GM23338 (cell line): Measurements from ENCODE around the gene RPL22. TPM values are rescaled to one million over a fixed set of nuclear protein-coding genes. Genes with fewer than 3 reads are reported as not detected.

Experiments used
- ATAC-seq: fragments of 200-7000 bp; cut with Tn5 transposase; 3 replicates; pipeline ENCODE4 v1.9.1; 2020
- DNase-seq: peaks from one replicate; pipeline ENCODE4 v3.0.0-alpha.2; 2015; ENCODE audit warnings: low spot score
- H2AFZ ChIP-seq: fragments of 200-600 bp; sonication (generic); 2 replicates; pipeline ENCODE4 v1.8.0; 2016; ENCODE audit warnings: antibody characterized with exemption, mild to moderate bottlenecking, moderate library complexity
- H3F3A ChIP-seq: fragments of 200-600 bp; sonication (generic); replicated peaks from 2 replicates; pipeline ENCODE4 v1.8.0; 2017; ENCODE audit warnings: antibody characterized with exemption, mixed run types, low read depth
- H3K27ac ChIP-seq: fragments of 200-600 bp; sonication (generic); 2 replicates; pipeline ENCODE4 v1.6.1; 2016; ENCODE audit warnings: low read depth
- H3K27me3 ChIP-seq: fragments of 200-600 bp; sonication (generic); 2 replicates; pipeline ENCODE4 v1.8.0; 2016; ENCODE audit warnings: mild to moderate bottlenecking, mixed run types, moderate library complexity; ENCODE audit not compliant: insufficient read depth
- H3K36me3 ChIP-seq: fragments of 200-600 bp; sonication (generic); 2 replicates; pipeline ENCODE4 v1.8.0; 2016; ENCODE audit warnings: mild to moderate bottlenecking; ENCODE audit not compliant: insufficient read depth
- H3K4me1 ChIP-seq: fragments of 200-600 bp; sonication (generic); 2 replicates; pipeline ENCODE4 v1.8.0; 2016; ENCODE audit warnings: mild to moderate bottlenecking, moderate library complexity; ENCODE audit not compliant: insufficient read depth
- H3K4me2 ChIP-seq: fragments of 200-600 bp; sonication (generic); 2 replicates; pipeline ENCODE4 v1.7.1; 2017; ENCODE audit warnings: mixed run types
- H3K4me3 ChIP-seq: fragments of 200-600 bp; sonication (generic); 2 replicates; pipeline ENCODE4 v1.6.1; 2016; ENCODE audit warnings: mixed run types
- H3K79me2 ChIP-seq: fragments of 200-600 bp; sonication (generic); replicated peaks from 2 replicates; pipeline ENCODE4 v1.8.0; 2017; ENCODE audit warnings: mild to moderate bottlenecking; ENCODE audit not compliant: insufficient read depth
- H3K9me2 ChIP-seq: fragments of 200-600 bp; sonication (generic); 2 replicates; pipeline ENCODE4 v1.8.0; 2017; ENCODE audit not compliant: insufficient read depth
- H4K20me1 ChIP-seq: fragments of 200-600 bp; sonication (generic); replicated peaks from 2 replicates; pipeline ENCODE4 v1.8.0; 2017; ENCODE audit warnings: mild to moderate bottlenecking; ENCODE audit not compliant: insufficient read depth
- H3K27ac Mint-ChIP-seq: 2 replicates; pipeline ENCODE4 v1.8.0; 2020; ENCODE audit warnings: inconsistent platforms, mild to moderate bottlenecking, moderate library complexity, mixed read lengths
- H3K27me3 Mint-ChIP-seq: 3 replicates; pipeline ENCODE4 v1.8.0; 2022; ENCODE audit warnings: low read depth, mild to moderate bottlenecking, moderate library complexity, mixed read lengths, inconsistent platforms; ENCODE audit not compliant: insufficient read depth, poor library complexity
- H3K36me3 Mint-ChIP-seq: 3 replicates; pipeline ENCODE4 v1.8.0; 2021; ENCODE audit warnings: low read depth, mild to moderate bottlenecking, inconsistent platforms, moderate library complexity, mixed read lengths
- H3K4me1 Mint-ChIP-seq: 3 replicates; pipeline ENCODE4 v1.8.0; 2020; ENCODE audit warnings: mild to moderate bottlenecking, inconsistent platforms, mixed read lengths
- H3K4me3 Mint-ChIP-seq: 3 replicates; pipeline ENCODE4 v1.8.0; 2021; ENCODE audit warnings: moderate library complexity, mild to moderate bottlenecking, inconsistent platforms, mixed read lengths
- H3K9me3 Mint-ChIP-seq: 3 replicates; pipeline ENCODE4 v1.8.0; 2020; ENCODE audit warnings: moderate library complexity, mild to moderate bottlenecking, inconsistent platforms, mixed read lengths
- CREB1 ChIP-seq: fragments of 250-450 bp; sonication (Bioruptor Pico); IDR thresholded peaks from 2 replicates; pipeline ENCODE4 v1.5.0; 2020; ENCODE audit warnings: low read depth, mild to moderate bottlenecking, moderate library complexity
- CTCF ChIP-seq, 2 experiments: fragments of 200-600 bp in 1 of 2; sonication (generic) in 1 of 2; conservative IDR thresholded peaks; 2 replicates each; pipeline versions ENCODE4 v1.5.1 to v1.6.1; 2016 to 2017; ENCODE audit warnings: antibody characterized with exemption in 2 of 2, low read depth in 2 of 2, mild to moderate bottlenecking in 2 of 2, moderate library complexity in 1 of 2
- EZH2phosphoT487 ChIP-seq: fragments of 200-600 bp; sonication (generic); IDR thresholded peaks from one replicate; pipeline ENCODE4 v1.8.1; 2018; ENCODE audit warnings: antibody characterized with exemption; ENCODE audit not compliant: unreplicated experiment
- JUNB ChIP-seq: IDR thresholded peaks from one replicate; pipeline ENCODE4 v1.6.1; 2016; ENCODE audit warnings: antibody characterized with exemption; ENCODE audit not compliant: unreplicated experiment
- REST ChIP-seq: IDR thresholded peaks from one replicate; pipeline ENCODE4 v1.6.1; 2018; ENCODE audit warnings: antibody characterized with exemption; ENCODE audit not compliant: unreplicated experiment
- STAT1 ChIP-seq: IDR thresholded peaks from one replicate; pipeline ENCODE4 v1.6.1; 2016; ENCODE audit warnings: antibody characterized with exemption; ENCODE audit not compliant: unreplicated experiment
- ZNF331 ChIP-seq: fragments of 250-450 bp; sonication (Bioruptor Pico); IDR thresholded peaks from 2 replicates; pipeline ENCODE4 v1.5.0; 2020; ENCODE audit warnings: low read depth, mild to moderate bottlenecking, moderate library complexity
- ZNF462 ChIP-seq: fragments of 250-450 bp; sonication (Bioruptor Pico); IDR thresholded peaks from 2 replicates; pipeline ENCODE4 v1.5.0; 2020; ENCODE audit warnings: mild to moderate bottlenecking, moderate library complexity
- polyA plus RNA-seq: library from polyadenylated mRNA; unstranded; fragments of >200 nt; fragmentation: Nextera tagmentation; extraction: Ambion mirVana; gene quantifications from 2 replicates; pipeline ENCODE4 v1.2.1, GENCODE V29; 2016
- total RNA-seq: library from RNA; depleted of rRNA; stranded (reverse); fragments of >200 nt; shearing (Covaris generic); gene quantifications from 2 replicates; pipeline ENCODE4 v1.2.3, GENCODE V29; 2014

RPL22 gene
- total and polyA plus RNA-seq, 2 experiments from 2014 or later: 145 to 818 TPM

GRCh38 chr1:6137758-6138157 is 61.6 kb downstream of the RPL22 start:
- H3K4me1 Mint-ChIP-seq: no peaks in the 10 kb centered on the region

More at GRCh38 chr1:6137758-6138157, 61.6 kb downstream of the RPL22 start:
- no peak overlapping the region for H2AFZ ChIP-seq
- ATAC-seq (peak; percentile 37), DNase-seq (no peak)
- H3K27ac ChIP-seq: no peak overlapping the region
- H3K27me3 ChIP-seq: no peaks in the 10 kb centered on the region
- peaks cover 14% of the 10 kb centered on the region for H3K27me3 Mint-ChIP-seq
- H3K4me2 ChIP-seq: no peak overlapping the region
- no peaks in the 10 kb centered on the region; the same call in 2 of the 3 replicates for H3K9me3 Mint-ChIP-seq
- peak; percentile 37 to 48 for TF ChIP-seq CTCF (conservative IDR thresholded peaks at IDR 0.05; ENCODE audit: low read depth in 2 of 2)
- TF ChIP-seq JUNB: no peak
- no peak for TF ChIP-seq REST
- TF ChIP-seq ZNF331 (CRISPR knock-in tag): no peak
- TF ChIP-seq EZH2phosphoT487: no peak
- no peak for TF ChIP-seq CREB1
- no peak for TF ChIP-seq STAT1
- TF ChIP-seq ZNF462 (CRISPR knock-in tag): no peak
- H3K27ac Mint-ChIP-seq: no peak overlapping the region
- H3K9me2 ChIP-seq: no peaks in the 10 kb centered on the region
- H3K4me1 ChIP-seq: no peaks in the 10 kb centered on the region
- H3K36me3 ChIP-seq: no peaks in the 10 kb centered on the region
- no peaks in the 10 kb centered on the region for H3F3A ChIP-seq
- H4K20me1 ChIP-seq: no peaks in the 10 kb centered on the region
- H3K36me3 Mint-ChIP-seq: no peaks in the 10 kb centered on the region
- no peaks in the 10 kb centered on the region for H3K79me2 ChIP-seq
- H3K4me3 Mint-ChIP-seq: no peak overlapping the region
- H3K4me3 ChIP-seq: no peak overlapping the region
